Prostate gland (tissue), 2 donors: ENCODE measurements around the gene CFAP46. TPM values are rescaled to one million over a fixed set of nuclear protein-coding genes. Genes with fewer than 3 reads are reported as not detected.

ENCODE experiments used
- DNase-seq: peaks from one replicate; pipeline ENCODE4 v3.0.0-alpha.2; 2019; ENCODE audit warnings: low spot score
- H3K27ac ChIP-seq, 2 donors: fragments of 200-600 bp; sonication (generic); 2 replicates each; pipeline ENCODE4 v1.5.1; 2017 to 2019
- H3K27me3 ChIP-seq: fragments of 200-600 bp; sonication (generic); replicated peaks from 2 replicates; pipeline ENCODE4 v1.5.1; 2019; ENCODE audit not compliant: insufficient read depth
- H3K36me3 ChIP-seq, 2 donors: fragments of 200-600 bp; sonication (generic); 1 replicate in 1 of 2; 2 replicates in 1 of 2; pipeline versions ENCODE4 v1.5.1 to v1.8.1; 2017 to 2019
- H3K4me1 ChIP-seq: fragments of 200-600 bp; sonication (generic); replicated peaks from 2 replicates; pipeline ENCODE4 v1.5.1; 2019
- H3K4me3 ChIP-seq, 2 donors: fragments of 200-600 bp; sonication (generic); 2 replicates each; pipeline ENCODE4 v1.5.1; 2017 to 2019
- H3K9me3 ChIP-seq: fragments of 200-600 bp; sonication (generic); 2 replicates; pipeline ENCODE4 v1.5.1; 2017
- POLR2A ChIP-seq: fragments of 450-650 bp; IDR thresholded peaks from one replicate; pipeline ENCODE4 v1.6.1; 2016; ENCODE audit warnings: antibody characterized with exemption, mild to moderate bottlenecking
- POLR2AphosphoS5 ChIP-seq: sonication (generic); formaldehyde crosslinking; IDR thresholded peaks from one replicate; pipeline ENCODE4 v1.6.1; 2017; ENCODE audit warnings: antibody characterized with exemption
- WGBS: methylation state at CpG from one replicate; pipeline ENCODE4 v1.1.5; 2018; 5-methylcytosine and 5-hydroxymethylcytosine counted together
- intact Hi-C: fragments of 100-400 bp; cut with DNase I; formaldehyde crosslinking; loops from one replicate; pipeline ENCODE4 v1.14.2; 2022
- total RNA-seq, 2 donors: library from RNA; depleted of rRNA; stranded (reverse); fragments of >200 nt; gene quantifications; one replicate each; pipeline ENCODE4 v1.1.0, GENCODE V29; 2016
- TF ChIP-seq, protein P1 (sequence below), 4 experiments: fragments of 200-600 bp in 2 of 4; fragments of 450-650 bp in 2 of 4; sonication (generic) in 2 of 4; IDR thresholded peaks; 1 replicate in 3 of 4; 2 replicates in 1 of 4; pipeline ENCODE4 v1.5.1; 2016 to 2019; ENCODE audit warnings: antibody characterized with exemption in 4 of 4, mild to moderate bottlenecking in 2 of 4, moderate library complexity in 2 of 4

CFAP46 gene
- total RNA-seq, 2 donors from 2014 or later: 1.4 to 9.3 TPM

DNA sequence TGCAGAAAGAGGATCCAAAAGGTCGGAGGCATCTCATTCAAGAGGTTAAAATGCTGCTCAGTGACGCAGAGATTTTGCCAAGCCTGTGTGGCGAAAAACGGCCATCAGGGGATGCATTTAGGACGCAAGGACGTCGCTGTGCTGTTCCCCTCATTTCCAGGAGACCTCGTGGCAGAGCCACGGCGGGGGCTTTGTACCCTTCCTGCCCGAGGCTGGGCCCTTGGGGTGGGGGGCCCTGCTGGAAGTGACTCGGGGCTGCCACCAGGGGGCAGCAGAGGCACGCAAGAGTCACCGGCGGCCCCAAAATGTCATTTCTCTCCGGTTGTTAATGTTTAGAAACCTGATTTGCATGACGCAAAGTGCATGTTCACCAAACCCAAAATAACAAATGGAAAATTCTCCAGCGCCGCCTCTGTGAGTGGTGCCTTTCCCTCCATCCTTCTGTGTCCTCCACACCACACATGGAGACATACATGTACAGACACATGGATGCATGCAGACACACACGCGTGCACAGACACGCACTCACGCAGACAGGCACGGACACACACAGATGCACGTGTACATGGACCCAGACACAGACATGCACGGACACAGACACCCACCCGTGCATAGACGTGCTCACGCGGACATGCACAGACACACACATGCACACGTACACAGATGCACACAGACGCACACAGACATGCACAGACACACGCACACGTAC is 105.4 kb downstream of the CFAP46 start:
- H3K9me3 ChIP-seq: no peaks in the 10 kb centered on the region
- H3K4me3 ChIP-seq: no peak overlapping the region
- WGBS: 40% methylated on average over 34 of the region's 34 CpGs
- no peak for DNase-seq
- no peaks in the 10 kb centered on the region for H3K4me1 ChIP-seq
- peaks cover 24% of the 10 kb centered on the region for H3K27me3 ChIP-seq
- intact Hi-C loops: loop anchor here (5.0 to 10.0 kb wide), 2 partner anchors 288 to 480 kb away; no protein-coding TSS in a partner anchor
- no peaks in the 10 kb centered on the region for H3K36me3 ChIP-seq
- TF ChIP-seq, protein P1, sequence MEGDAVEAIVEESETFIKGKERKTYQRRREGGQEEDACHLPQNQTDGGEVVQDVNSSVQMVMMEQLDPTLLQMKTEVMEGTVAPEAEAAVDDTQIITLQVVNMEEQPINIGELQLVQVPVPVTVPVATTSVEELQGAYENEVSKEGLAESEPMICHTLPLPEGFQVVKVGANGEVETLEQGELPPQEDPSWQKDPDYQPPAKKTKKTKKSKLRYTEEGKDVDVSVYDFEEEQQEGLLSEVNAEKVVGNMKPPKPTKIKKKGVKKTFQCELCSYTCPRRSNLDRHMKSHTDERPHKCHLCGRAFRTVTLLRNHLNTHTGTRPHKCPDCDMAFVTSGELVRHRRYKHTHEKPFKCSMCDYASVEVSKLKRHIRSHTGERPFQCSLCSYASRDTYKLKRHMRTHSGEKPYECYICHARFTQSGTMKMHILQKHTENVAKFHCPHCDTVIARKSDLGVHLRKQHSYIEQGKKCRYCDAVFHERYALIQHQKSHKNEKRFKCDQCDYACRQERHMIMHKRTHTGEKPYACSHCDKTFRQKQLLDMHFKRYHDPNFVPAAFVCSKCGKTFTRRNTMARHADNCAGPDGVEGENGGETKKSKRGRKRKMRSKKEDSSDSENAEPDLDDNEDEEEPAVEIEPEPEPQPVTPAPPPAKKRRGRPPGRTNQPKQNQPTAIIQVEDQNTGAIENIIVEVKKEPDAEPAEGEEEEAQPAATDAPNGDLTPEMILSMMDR (IDR thresholded peaks at IDR 0.05): peak; percentile 73 to 88 (median 83)
- TF ChIP-seq POLR2AphosphoS5 (no peak), POLR2A (no peak)
- no peak overlapping the region for H3K27ac ChIP-seq

DNA sequence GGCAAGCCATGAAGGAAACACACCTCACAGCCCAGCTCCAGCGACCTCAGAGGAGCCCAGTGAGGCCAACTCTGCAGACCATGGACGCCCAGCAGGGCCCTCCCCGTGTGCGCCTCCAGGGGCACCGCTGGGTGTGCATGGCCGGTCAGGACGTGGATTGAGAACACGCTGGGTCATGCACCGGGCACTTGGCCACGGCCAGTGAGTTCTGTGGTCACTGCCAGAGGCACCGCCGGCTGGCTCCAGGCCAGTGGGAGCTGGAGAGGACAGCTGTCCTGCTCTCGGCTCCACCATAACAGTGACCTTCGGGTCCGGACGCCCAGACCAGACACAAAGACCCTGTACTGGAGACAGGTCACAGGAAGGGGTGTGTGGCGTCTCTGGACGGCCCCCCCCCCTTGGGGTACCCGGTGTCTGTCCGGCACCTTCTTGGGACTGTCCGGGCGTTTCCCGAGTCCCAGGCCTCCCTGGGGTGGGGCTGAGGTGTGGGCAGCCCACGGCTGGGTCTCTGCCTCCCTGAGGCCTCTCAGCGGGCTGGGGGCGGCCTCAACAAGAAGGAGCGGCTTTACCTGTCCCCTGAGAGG is 106.0 kb downstream of the CFAP46 start:
- WGBS: 57% methylated on average over 17 of the region's 27 CpGs
- TF ChIP-seq POLR2A: no peak
- TF ChIP-seq, protein P1 (IDR thresholded peaks at IDR 0.05): no peak
- TF ChIP-seq POLR2AphosphoS5: no peak
- no peaks in the 10 kb centered on the region for H3K4me1 ChIP-seq
- DNase-seq: no peak
- H3K27ac ChIP-seq: no peak overlapping the region
- no peaks in the 10 kb centered on the region for H3K9me3 ChIP-seq
- peaks cover 24% of the 10 kb centered on the region for H3K27me3 ChIP-seq
- intact Hi-C loops: loop anchor here (5.0 to 10.0 kb wide), 2 partner anchors 288 to 481 kb away; no protein-coding TSS in a partner anchor
- H3K36me3 ChIP-seq: no peaks in the 10 kb centered on the region
- no peak overlapping the region for H3K4me3 ChIP-seq

DNA sequence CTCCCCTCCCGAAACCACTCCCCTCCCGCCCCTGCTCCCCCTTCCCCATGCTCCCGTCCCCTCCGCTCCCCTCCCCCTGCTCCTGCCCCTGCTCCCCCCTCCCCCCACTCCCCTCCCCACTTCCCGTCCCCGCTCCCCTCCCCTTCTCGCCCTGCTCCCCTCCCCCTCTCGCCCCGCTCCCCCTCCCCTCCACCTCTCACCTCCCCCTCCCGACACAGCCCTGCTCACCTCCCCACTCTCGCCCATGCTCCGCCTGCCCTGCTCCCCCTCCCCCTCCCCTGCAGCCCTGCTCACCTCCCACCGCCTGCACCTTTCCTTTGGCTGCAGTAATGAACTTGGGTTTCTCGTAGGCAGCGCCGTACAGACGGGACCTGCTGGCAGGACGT is 106.5 kb downstream of the CFAP46 start:
- DNase-seq: no peak
- H3K27ac ChIP-seq: no peak overlapping the region
- TF ChIP-seq, protein P1 (IDR thresholded peaks at IDR 0.05): no peak
- TF ChIP-seq POLR2A (no peak), POLR2AphosphoS5 (no peak)
- H3K4me3 ChIP-seq: no peak overlapping the region
- no peaks in the 10 kb centered on the region for H3K4me1 ChIP-seq
- H3K36me3 ChIP-seq: no peaks in the 10 kb centered on the region
- no peaks in the 10 kb centered on the region for H3K9me3 ChIP-seq
- intact Hi-C loops: loop anchor here (5.0 to 10.0 kb wide), 2 partner anchors 289 to 481 kb away; no protein-coding TSS in a partner anchor
- 38% methylated on average over 9 of the region's 18 CpGs for WGBS
- peaks cover 24% of the 10 kb centered on the region for H3K27me3 ChIP-seq

DNA sequence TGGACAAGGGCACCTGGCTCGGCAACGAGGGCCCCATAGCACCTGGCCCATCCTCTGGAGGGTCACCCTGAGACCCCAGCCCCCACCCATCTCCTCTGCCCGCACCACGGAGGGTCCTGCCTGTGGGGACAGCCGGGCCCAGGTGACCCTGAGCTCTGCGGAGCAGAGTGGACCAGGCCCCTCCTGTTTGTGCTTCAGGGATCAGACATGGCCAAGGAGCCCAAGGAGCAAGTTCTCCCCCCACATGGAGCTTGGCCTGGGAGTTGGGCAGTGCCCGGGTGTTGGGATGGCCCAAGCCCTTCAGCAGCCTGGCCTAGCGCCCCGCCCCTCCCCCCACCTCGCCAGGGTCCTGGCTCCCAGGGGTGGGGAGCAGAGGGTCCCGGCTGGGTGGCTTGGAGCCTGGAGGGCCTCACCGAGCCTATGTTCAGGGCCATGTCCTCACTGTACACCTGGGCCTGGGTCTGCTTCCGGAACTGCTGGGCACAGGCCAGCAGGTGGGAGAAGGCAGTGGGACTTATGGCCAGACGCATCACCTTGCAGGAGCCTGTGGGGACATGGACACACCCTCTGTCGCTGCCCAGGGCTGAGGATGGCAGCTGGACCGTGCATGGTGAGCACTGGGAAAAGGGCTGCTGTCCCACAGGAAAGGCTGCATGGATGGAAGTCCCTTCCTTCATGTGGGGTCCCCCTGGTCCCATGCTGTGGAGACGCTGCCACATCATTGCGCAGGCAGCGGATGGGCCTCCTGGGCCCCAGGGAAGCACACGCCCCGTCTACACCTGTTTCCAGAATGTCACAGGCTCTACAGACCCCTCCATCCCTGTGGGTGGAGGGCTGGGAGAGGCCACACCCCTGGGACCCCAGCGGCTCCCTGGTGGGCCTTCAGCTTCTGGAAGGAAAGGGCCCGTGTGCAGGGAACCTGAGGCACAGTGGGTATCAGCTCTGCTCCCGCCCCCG is 107.2 kb downstream of the CFAP46 start:
- no peaks in the 10 kb centered on the region for H3K9me3 ChIP-seq
- WGBS: 78% methylated on average over 22 of the region's 25 CpGs
- H3K27ac ChIP-seq: no peak overlapping the region
- no peak overlapping the region for H3K4me3 ChIP-seq
- intact Hi-C loops: loop anchor here (5.0 to 10.0 kb wide), 2 partner anchors 290 to 482 kb away; no protein-coding TSS in a partner anchor
- H3K36me3 ChIP-seq: no peaks in the 10 kb centered on the region
- peaks cover 24% of the 10 kb centered on the region for H3K27me3 ChIP-seq
- DNase-seq: no peak
- H3K4me1 ChIP-seq: no peaks in the 10 kb centered on the region
- TF ChIP-seq POLR2A (no peak), POLR2AphosphoS5 (no peak)
- TF ChIP-seq, protein P1 (IDR thresholded peaks at IDR 0.05): no peak
